Astrocyte (in vitro differentiated cells and primary cell): ENCODE data around the gene LRRC57. TPM values are rescaled to one million over a fixed set of nuclear protein-coding genes. Genes with fewer than 3 reads are reported as not detected.
A peak's percentile ranks its signal among the peaks of the same experiment; 100 is the strongest.

Source experiments
- DNase-seq: peaks from one replicate; pipeline ENCODE4 v3.0.0-alpha.2; 2010; ENCODE audit warnings: low read depth
- FAIRE-seq: peaks from 2 replicates; lab custom pipeline; 2011; peaks lifted over from hg19 to GRCh38; lab: Jason Lieb, UNC
- H2AFZ ChIP-seq: 2 replicates; pipeline ENCODE4 v1.6.0; 2012; ENCODE audit warnings: low read depth, low read length, inconsistent platforms
- H3K27ac ChIP-seq: 2 replicates; pipeline ENCODE4 v1.5.1; 2011; ENCODE audit warnings: low read depth, low read length, inconsistent platforms
- H3K27me3 ChIP-seq: 2 replicates; pipeline ENCODE4 v1.6.0; 2011; ENCODE audit warnings: low read length, inconsistent platforms; ENCODE audit not compliant: insufficient read depth
- H3K36me3 ChIP-seq: 2 replicates; pipeline ENCODE4 v1.5.1; 2011; ENCODE audit warnings: low read length, inconsistent platforms; ENCODE audit not compliant: insufficient read depth
- H3K4me1 ChIP-seq: 2 replicates; pipeline ENCODE4 v1.5.1; 2011; ENCODE audit warnings: low read length, inconsistent platforms; ENCODE audit not compliant: insufficient read depth
- H3K4me2 ChIP-seq: 2 replicates; pipeline ENCODE4 v1.6.0; 2012; ENCODE audit warnings: low read length, inconsistent platforms
- H3K4me3 ChIP-seq: 2 replicates; pipeline ENCODE4 v1.5.1; 2011; ENCODE audit warnings: low read depth, mild to moderate bottlenecking, low read length, inconsistent platforms; ENCODE audit not compliant: insufficient read depth
- H3K79me2 ChIP-seq: 2 replicates; pipeline ENCODE4 v1.6.0; 2012; ENCODE audit warnings: mild to moderate bottlenecking, low read length, inconsistent platforms; ENCODE audit not compliant: insufficient read depth
- H3K9ac ChIP-seq: 2 replicates; pipeline ENCODE4 v1.6.0; 2012; ENCODE audit warnings: mild to moderate bottlenecking, low read length, inconsistent platforms
- H3K9me3 ChIP-seq: 2 replicates; pipeline ENCODE4 v1.5.1; 2012; ENCODE audit warnings: low read depth, mild to moderate bottlenecking, low read length, inconsistent platforms; ENCODE audit not compliant: insufficient read depth
- H4K20me1 ChIP-seq: 2 replicates; pipeline ENCODE4 v1.6.0; 2012; ENCODE audit warnings: low read length, inconsistent platforms; ENCODE audit not compliant: insufficient read depth
- H3K27ac Mint-ChIP-seq: one replicate; pipeline ENCODE4 v1.8.0; 2021; ENCODE audit warnings: mild to moderate bottlenecking, mixed read lengths; ENCODE audit not compliant: unreplicated experiment
- H3K27me3 Mint-ChIP-seq: one replicate; pipeline ENCODE4 v1.8.0; 2021; ENCODE audit warnings: low read depth, mixed read lengths; ENCODE audit not compliant: unreplicated experiment
- H3K36me3 Mint-ChIP-seq: one replicate; pipeline ENCODE4 v1.8.0; 2021; ENCODE audit warnings: low read depth, mixed read lengths; ENCODE audit not compliant: unreplicated experiment
- H3K4me1 Mint-ChIP-seq: one replicate; pipeline ENCODE4 v1.8.0; 2021; ENCODE audit warnings: low read depth, mixed read lengths; ENCODE audit not compliant: unreplicated experiment
- H3K4me3 Mint-ChIP-seq: one replicate; pipeline ENCODE4 v1.8.0; 2021; ENCODE audit warnings: mild to moderate bottlenecking, moderate library complexity, mixed read lengths; ENCODE audit not compliant: unreplicated experiment
- H3K9me3 Mint-ChIP-seq: one replicate; pipeline ENCODE4 v1.8.0; 2021; ENCODE audit warnings: mild to moderate bottlenecking, mixed read lengths; ENCODE audit not compliant: unreplicated experiment
- CTCF ChIP-seq: IDR thresholded peaks from 2 replicates; pipeline ENCODE4 v1.5.1; 2011; ENCODE audit warnings: low read depth, mild to moderate bottlenecking, inconsistent platforms, low read length, moderate library complexity; ENCODE audit not compliant: insufficient read depth
- EZH2 ChIP-seq: IDR thresholded peaks from 2 replicates; pipeline ENCODE4 v1.6.1; 2012; ENCODE audit warnings: mild to moderate bottlenecking, low read length, inconsistent platforms; ENCODE audit not compliant: insufficient read depth
- total RNA-seq: library from RNA; stranded (reverse); gene quantifications from 2 replicates; pipeline ENCODE4 v1.2.1, GENCODE V29; 2021

LRRC57 gene
- total RNA-seq, 1 donor from 2014 or later: 27.6 TPM

- Mint-ChIP-seq H3K4me1 (no peaks in the 10 kb centered on the region), H3K9me3 (no peaks in the 10 kb centered on the region), H3K36me3 (peaks cover 10% of the 10 kb centered on the region), H3K27ac (no peak overlapping the region), H3K27me3 (no peaks in the 10 kb centered on the region), H3K4me3 (no peak overlapping the region)
- Histone ChIP-seq H3K36me3 (peaks cover 17% of the 10 kb centered on the region), H3K4me1 (no peaks in the 10 kb centered on the region), H3K4me2 (no peak overlapping the region), H2AFZ (no peak overlapping the region), H3K9ac (no peak overlapping the region), H4K20me1 (peaks cover 3% of the 10 kb centered on the region), H3K4me3 (no peak overlapping the region), H3K27me3 (no peaks in the 10 kb centered on the region), H3K9me3 (no peaks in the 10 kb centered on the region), H3K27ac (no peak overlapping the region), H3K79me2 (no peaks in the 10 kb centered on the region)
- FAIRE-seq: no peak
- DNase-seq: no peak
- no peak for TF ChIP-seq EZH2
- no peak for TF ChIP-seq CTCF
These were observed 25.3 kb downstream of the LRRC57 start for GRCh38 chr15:42523331-42523730.

GRCh38 chr15:42511007-42511391 lies 37.6 kb downstream of the LRRC57 start:
- H3K27ac ChIP-seq: peak overlapping the region; percentile 72
- peak; percentile 79 for DNase-seq
- H3K4me3 Mint-ChIP-seq: no peak overlapping the region
- no peak overlapping the region for H3K4me3 ChIP-seq
- H3K9me3 ChIP-seq: no peaks in the 10 kb centered on the region
- peaks cover 15% of the 10 kb centered on the region for H3K36me3 ChIP-seq
- peaks cover 26% of the 10 kb centered on the region for H3K4me1 Mint-ChIP-seq
- H2AFZ ChIP-seq: no peak overlapping the region
- H3K79me2 ChIP-seq: peaks cover 32% of the 10 kb centered on the region
- H3K27me3 ChIP-seq: no peaks in the 10 kb centered on the region
- FAIRE-seq: peak; percentile 56
- H3K4me1 ChIP-seq: peaks cover 9% of the 10 kb centered on the region
- H3K27me3 Mint-ChIP-seq: no peaks in the 10 kb centered on the region
- H4K20me1 ChIP-seq: peaks cover 36% of the 10 kb centered on the region
- H3K4me2 ChIP-seq: peak overlapping the region; percentile 55
- H3K9ac ChIP-seq: peak overlapping the region; percentile 58
- TF ChIP-seq CTCF: no peak
- no peak for TF ChIP-seq EZH2
- peaks cover 12% of the 10 kb centered on the region for H3K36me3 Mint-ChIP-seq
- H3K9me3 Mint-ChIP-seq: no peaks in the 10 kb centered on the region
- no peak overlapping the region for H3K27ac Mint-ChIP-seq

- peaks cover 26% of the 10 kb centered on the region for H3K4me1 Mint-ChIP-seq
- peak overlapping the region; percentile 55 for H3K4me2 ChIP-seq
- peaks cover 38% of the 10 kb centered on the region for H4K20me1 ChIP-seq
These were observed 38.2 kb downstream of the LRRC57 start for GRCh38 chr15:42510258-42511006.

More at GRCh38 chr15:42510258-42511006, 38.2 kb downstream of the LRRC57 start:
- Histone ChIP-seq H2AFZ (no peak overlapping the region), H3K9me3 (no peaks in the 10 kb centered on the region), H3K9ac (peak overlapping the region; percentile 46), H3K4me1 (peaks cover 9% of the 10 kb centered on the region), H3K79me2 (peaks cover 36% of the 10 kb centered on the region), H3K27ac (peak overlapping the region; percentile 72), H3K4me3 (no peak overlapping the region), H3K27me3 (no peaks in the 10 kb centered on the region), H3K36me3 (peaks cover 10% of the 10 kb centered on the region)
- no peak overlapping the region for H3K27ac Mint-ChIP-seq
- FAIRE-seq (peak; percentile 32), DNase-seq (no peak)
- no peak for TF ChIP-seq CTCF
- TF ChIP-seq EZH2: no peak
- H3K36me3 Mint-ChIP-seq: peaks cover 7% of the 10 kb centered on the region
- H3K27me3 Mint-ChIP-seq: no peaks in the 10 kb centered on the region
- H3K4me3 Mint-ChIP-seq: no peak overlapping the region
- no peaks in the 10 kb centered on the region for H3K9me3 Mint-ChIP-seq
